ENCODE measurements around the gene FRMPD4. TPM values are rescaled to one million over a fixed set of nuclear protein-coding genes. Genes with fewer than 3 reads are reported as not detected.

The FRMPD4 gene
- total RNA-seq, 1 donor: 3.9 TPM

GRCh38 chrX:12263211-12263610 lies 124.9 kb downstream of the FRMPD4 start:
- TF ChIP-seq CTCF (IDR thresholded peaks at IDR 0.05; ENCODE audit: insufficient read depth, low read depth, low read length): no peak
- H3K4me3 ChIP-seq (ENCODE audit: low read depth, low read length): no peak overlapping the region
- no peak for DNase-seq (ENCODE audit: low read depth)

GRCh38 chrX:12269484-12269883 lies 131.2 kb downstream of the FRMPD4 start:
- no peak for TF ChIP-seq CTCF (IDR thresholded peaks at IDR 0.05; ENCODE audit: insufficient read depth, low read depth, low read length)
- DNase-seq (ENCODE audit: low read depth): peak; percentile 8
- H3K4me3 ChIP-seq (ENCODE audit: low read depth, low read length): no peak overlapping the region

GRCh38 chrX:12278151-12278550 lies 139.9 kb downstream of the FRMPD4 start:
- TF ChIP-seq CTCF (IDR thresholded peaks at IDR 0.05; ENCODE audit: insufficient read depth, low read depth, low read length): no peak

GRCh38 chrX:12282991-12283390 lies 144.7 kb downstream of the FRMPD4 start:
- no peak for TF ChIP-seq CTCF (IDR thresholded peaks at IDR 0.05; ENCODE audit: insufficient read depth, low read depth, low read length)
- no peak for DNase-seq (ENCODE audit: low read depth)
- H3K4me3 ChIP-seq (ENCODE audit: low read depth, low read length): no peak overlapping the region

More at GRCh38 chrX:12278151-12278550, 139.9 kb downstream of the FRMPD4 start:
- no peak for DNase-seq (ENCODE audit: low read depth)
- H3K4me3 ChIP-seq (ENCODE audit: low read depth, low read length): no peak overlapping the region

GRCh38 chrX:12292996-12293765 lies 154.9 kb downstream of the FRMPD4 start:
- DNase-seq (ENCODE audit: low read depth): peak; percentile 38
- H3K4me3 ChIP-seq (ENCODE audit: low read depth, low read length): no peak overlapping the region
- no peak for TF ChIP-seq CTCF (IDR thresholded peaks at IDR 0.05; ENCODE audit: insufficient read depth, low read depth, low read length)

GRCh38 chrX:12297353-12297752 lies 159.1 kb downstream of the FRMPD4 start:
- no peak for TF ChIP-seq CTCF (IDR thresholded peaks at IDR 0.05; ENCODE audit: insufficient read depth, low read depth, low read length)

GRCh38 chrX:12301288-12301687 lies 163.0 kb downstream of the FRMPD4 start:
- no peak for DNase-seq (ENCODE audit: low read depth)
- no peak for TF ChIP-seq CTCF (IDR thresholded peaks at IDR 0.05; ENCODE audit: insufficient read depth, low read depth, low read length)
- no peak overlapping the region for H3K4me3 ChIP-seq (ENCODE audit: low read depth, low read length)

More at GRCh38 chrX:12297353-12297752, 159.1 kb downstream of the FRMPD4 start:
- DNase-seq (ENCODE audit: low read depth): no peak
- H3K4me3 ChIP-seq (ENCODE audit: low read depth, low read length): no peak overlapping the region

Measured in fibroblast of villous mesenchyme (primary cell).